Measurements from ENCODE around the gene HIVEP3. TPM values are rescaled to one million over a fixed set of nuclear protein-coding genes. Genes with fewer than 3 reads are reported as not detected.

Gene HIVEP3
- total RNA-seq, 2 donors from 2014 or later: 2.3 to 12.8 TPM

- H3K4me3 ChIP-seq: no peak overlapping the region
- no peak overlapping the region for H3K27ac ChIP-seq
- no peak for ATAC-seq (ENCODE audit: insufficient number of reproducible peaks, low FRiP score, low read depth)
- no peaks in the 10 kb centered on the region for H3K27me3 ChIP-seq (replicated peaks; ENCODE audit: insufficient read depth)
- no peaks in the 10 kb centered on the region for H3K36me3 ChIP-seq
- no peak for TF ChIP-seq CTCF (IDR thresholded peaks at IDR 0.05)
- H3K9me3 ChIP-seq: no peaks in the 10 kb centered on the region
- H3K4me1 ChIP-seq (ENCODE audit: control insufficient read depth in 1 of 2, low read depth in 2 of 2): peaks cover 5 to 13% of the 10 kb centered on the region in 2 donors
- DNase-seq (ENCODE audit: low spot score): no peak
Measured at GRCh38 chr1:41743366-41743765, 175.4 kb downstream of the HIVEP3 start.

GRCh38 chr1:41742219-41742618 lies 176.5 kb downstream of the HIVEP3 start:
- Histone ChIP-seq H3K4me1 (ENCODE audit: control insufficient read depth in 1 of 2, low read depth in 2 of 2) (peaks cover 5 to 17% of the 10 kb centered on the region in 2 donors), H3K27me3 (replicated peaks; ENCODE audit: insufficient read depth) (no peaks in the 10 kb centered on the region), H3K9me3 (no peaks in the 10 kb centered on the region), H3K4me3 (no peak overlapping the region), H3K36me3 (no peaks in the 10 kb centered on the region), H3K27ac (no peak overlapping the region)
- no peak for TF ChIP-seq CTCF (IDR thresholded peaks at IDR 0.05)
- ATAC-seq (ENCODE audit: insufficient number of reproducible peaks, low FRiP score, low read depth): no peak
- DNase-seq (ENCODE audit: low spot score): no peak

GRCh38 chr1:41741244-41741643 lies 177.5 kb downstream of the HIVEP3 start:
- Histone ChIP-seq H3K4me1 (ENCODE audit: control insufficient read depth in 1 of 2, low read depth in 2 of 2) (peaks cover 5 to 17% of the 10 kb centered on the region in 2 donors), H3K27me3 (replicated peaks; ENCODE audit: insufficient read depth) (no peaks in the 10 kb centered on the region), H3K4me3 (no peak overlapping the region), H3K9me3 (no peaks in the 10 kb centered on the region), H3K27ac (no peak overlapping the region), H3K36me3 (no peaks in the 10 kb centered on the region)
- no peak for DNase-seq (ENCODE audit: low spot score)
- no peak for TF ChIP-seq CTCF (IDR thresholded peaks at IDR 0.05)
- ATAC-seq (ENCODE audit: insufficient number of reproducible peaks, low FRiP score, low read depth): no peak

- peaks cover 5 to 17% of the 10 kb centered on the region in 2 donors for H3K4me1 ChIP-seq (ENCODE audit: control insufficient read depth in 1 of 2, low read depth in 2 of 2)
- no peaks in the 10 kb centered on the region for H3K9me3 ChIP-seq
- no peak overlapping the region for H3K27ac ChIP-seq
- no peak for TF ChIP-seq CTCF (IDR thresholded peaks at IDR 0.05)
- H3K4me3 ChIP-seq: no peak overlapping the region
- DNase-seq (ENCODE audit: low spot score): no peak
- ATAC-seq (ENCODE audit: insufficient number of reproducible peaks, low FRiP score, low read depth): no peak
- no peaks in the 10 kb centered on the region for H3K27me3 ChIP-seq (replicated peaks; ENCODE audit: insufficient read depth)
- no peaks in the 10 kb centered on the region for H3K36me3 ChIP-seq
Measured at GRCh38 chr1:41740630-41741239, 178.0 kb downstream of the HIVEP3 start.

GRCh38 chr1:41740058-41740457 lies 178.7 kb downstream of the HIVEP3 start:
- no peaks in the 10 kb centered on the region for H3K9me3 ChIP-seq
- DNase-seq (ENCODE audit: low spot score) (no peak), ATAC-seq (ENCODE audit: insufficient number of reproducible peaks, low FRiP score, low read depth) (no peak)
- H3K4me1 ChIP-seq (ENCODE audit: control insufficient read depth in 1 of 2, low read depth in 2 of 2): peaks cover 5 to 17% of the 10 kb centered on the region in 2 donors
- H3K36me3 ChIP-seq: no peaks in the 10 kb centered on the region
- TF ChIP-seq CTCF (IDR thresholded peaks at IDR 0.05): no peak
- H3K27me3 ChIP-seq (replicated peaks; ENCODE audit: insufficient read depth): no peaks in the 10 kb centered on the region
- H3K27ac ChIP-seq: no peak overlapping the region
- no peak overlapping the region for H3K4me3 ChIP-seq
